Peyer's patch (tissue), 4 donors: Measurements from ENCODE around the gene RPAP3.

Experiments used
- POLR2A ChIP-seq, 2 donors: fragments of 450-650 bp; IDR thresholded peaks; one replicate each; pipeline ENCODE4 v1.5.1; 2017; ENCODE audit warnings: antibody characterized with exemption in 2 of 2, mild to moderate bottlenecking in 2 of 2, moderate library complexity in 2 of 2
- TF ChIP-seq, protein P1 (sequence below), 6 experiments: fragments of 450-650 bp in 4 of 6; fragments of 200-600 bp in 2 of 6; sonication (generic) in 1 of 6; IDR thresholded peaks; one replicate each; pipeline ENCODE4 v1.5.1; 2017 to 2019; ENCODE audit warnings: antibody characterized with exemption in 6 of 6, mild to moderate bottlenecking in 3 of 6, moderate library complexity in 1 of 6

DNA sequence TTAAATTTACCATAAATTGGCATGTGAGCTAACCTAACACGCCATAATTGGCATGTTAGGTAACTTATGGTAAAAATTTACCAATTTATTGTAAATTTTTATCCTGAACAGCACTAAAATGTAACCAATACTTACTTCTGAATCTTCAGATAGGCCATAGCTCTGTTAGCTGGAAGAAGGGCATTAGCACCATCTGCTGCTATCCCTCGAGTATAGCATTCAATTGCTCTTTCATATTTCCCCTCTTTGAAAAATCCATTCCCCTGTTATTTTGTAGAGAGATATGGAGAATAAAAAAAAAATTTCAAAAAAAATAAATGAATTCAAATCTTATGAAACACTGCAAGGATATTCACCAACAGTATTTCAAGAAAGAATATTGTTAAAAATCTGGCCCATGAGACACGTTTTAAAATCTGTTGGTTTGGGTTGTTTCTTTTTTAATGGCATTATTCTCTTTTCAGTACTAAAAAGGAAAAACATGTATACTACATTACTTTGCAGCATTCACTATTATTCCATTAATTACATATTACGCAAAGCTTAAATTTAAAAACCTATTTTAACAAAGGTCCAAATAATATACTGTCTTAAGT is 19.1 kb downstream of the RPAP3 start:
- TF ChIP-seq, protein P1, sequence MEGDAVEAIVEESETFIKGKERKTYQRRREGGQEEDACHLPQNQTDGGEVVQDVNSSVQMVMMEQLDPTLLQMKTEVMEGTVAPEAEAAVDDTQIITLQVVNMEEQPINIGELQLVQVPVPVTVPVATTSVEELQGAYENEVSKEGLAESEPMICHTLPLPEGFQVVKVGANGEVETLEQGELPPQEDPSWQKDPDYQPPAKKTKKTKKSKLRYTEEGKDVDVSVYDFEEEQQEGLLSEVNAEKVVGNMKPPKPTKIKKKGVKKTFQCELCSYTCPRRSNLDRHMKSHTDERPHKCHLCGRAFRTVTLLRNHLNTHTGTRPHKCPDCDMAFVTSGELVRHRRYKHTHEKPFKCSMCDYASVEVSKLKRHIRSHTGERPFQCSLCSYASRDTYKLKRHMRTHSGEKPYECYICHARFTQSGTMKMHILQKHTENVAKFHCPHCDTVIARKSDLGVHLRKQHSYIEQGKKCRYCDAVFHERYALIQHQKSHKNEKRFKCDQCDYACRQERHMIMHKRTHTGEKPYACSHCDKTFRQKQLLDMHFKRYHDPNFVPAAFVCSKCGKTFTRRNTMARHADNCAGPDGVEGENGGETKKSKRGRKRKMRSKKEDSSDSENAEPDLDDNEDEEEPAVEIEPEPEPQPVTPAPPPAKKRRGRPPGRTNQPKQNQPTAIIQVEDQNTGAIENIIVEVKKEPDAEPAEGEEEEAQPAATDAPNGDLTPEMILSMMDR (IDR thresholded peaks at IDR 0.05), result peak in 4 of 6 experiments; percentile 33 to 55 (median 54)
- TF ChIP-seq POLR2A (IDR thresholded peaks at IDR 0.05), result no peak
